ENCODE data around the gene GGA2.

The GGA2 gene

DNA sequence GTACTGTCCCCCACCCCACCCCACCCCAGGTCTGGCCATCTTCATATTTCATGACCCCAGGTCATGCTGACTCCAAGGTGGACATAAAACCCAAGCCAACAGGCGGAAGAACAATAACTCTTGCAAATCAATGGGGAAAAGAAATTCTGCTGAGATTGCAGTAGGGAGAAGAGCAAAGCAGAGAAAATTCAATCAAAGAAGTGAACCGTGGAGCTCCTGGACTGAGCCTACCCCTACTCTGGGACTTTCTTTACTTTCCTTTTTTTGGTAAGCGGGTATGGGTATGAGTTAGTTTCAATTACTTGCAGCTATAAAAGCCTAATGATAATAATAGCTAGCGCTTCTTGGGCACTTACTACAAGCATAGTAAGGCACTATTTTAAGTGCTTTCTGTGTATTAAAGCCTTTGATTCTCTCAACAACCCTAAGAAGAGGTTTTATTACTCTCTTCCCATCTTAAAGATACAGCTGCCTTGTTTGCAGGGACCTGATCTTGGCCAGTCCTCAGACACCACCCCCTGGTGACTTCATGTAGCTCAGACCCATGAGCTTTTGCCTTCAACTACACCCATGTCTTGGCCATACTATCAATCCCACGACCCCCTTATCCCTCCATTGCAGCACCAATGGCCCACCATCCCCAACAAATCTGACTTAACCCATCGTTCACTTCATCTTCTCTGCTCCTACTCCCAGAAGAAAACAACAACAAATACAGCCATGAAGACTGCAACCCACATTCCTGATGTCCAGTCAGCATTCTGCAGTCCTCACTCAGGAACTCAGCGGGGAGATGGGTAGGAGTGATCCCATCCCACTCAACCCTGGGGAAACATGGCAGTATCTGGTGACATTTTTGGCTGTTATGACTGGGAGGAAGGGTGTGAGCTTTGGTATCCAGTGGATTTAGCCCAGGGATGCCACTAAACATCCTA lies 4.4 kb downstream of the GGA2 start:
- Histone ChIP-seq H2BK5ac (ENCODE audit: low read depth, low read length, poor library complexity) (no peak overlapping the region), H4K12ac (ENCODE audit: low read depth, low read length) (no peak overlapping the region), H3K4me1 (ENCODE audit: control insufficient read depth in 1 of 2, insufficient read depth in 2 of 2, low read length in 2 of 2) (peaks cover 16 to 28% of the 10 kb centered on the region in 2 experiments), H3K23ac (ENCODE audit: low read length) (no peak overlapping the region), H3K36me3 (ENCODE audit: control insufficient read depth in 1 of 2, insufficient read depth in 2 of 2, low read length in 2 of 2) (no peaks in the 10 kb centered on the region), H3K79me1 (ENCODE audit: low read length) (peaks cover 8% of the 10 kb centered on the region), H3K14ac (ENCODE audit: low read length) (no peak overlapping the region), H3K4ac (ENCODE audit: low read depth, low read length) (no peak overlapping the region), H3K27ac (ENCODE audit: low read depth, low read length) (no peak overlapping the region), H2AFZ (ENCODE audit: insufficient read depth, low read length, poor library complexity) (no peak overlapping the region), H2BK120ac (ENCODE audit: insufficient read depth, low read length, poor library complexity) (no peak overlapping the region), H3K27me3 (ENCODE audit: insufficient read depth, low read length) (no peaks in the 10 kb centered on the region), H3K9ac (ENCODE audit: low read length) (no peak overlapping the region), H3K9me3 (ENCODE audit: insufficient read depth, low read depth, low read length) (no peaks in the 10 kb centered on the region), H3K79me2 (ENCODE audit: control insufficient read depth, insufficient read depth, low read length, poor library complexity) (peaks cover 16% of the 10 kb centered on the region), H2BK12ac (ENCODE audit: low read length) (no peak overlapping the region), H4K91ac (ENCODE audit: low read depth, low read length) (no peak overlapping the region), H3K18ac (ENCODE audit: low read length) (no peak overlapping the region), H2AK5ac (ENCODE audit: low read length) (no peak overlapping the region), H4K8ac (ENCODE audit: low read depth, low read length) (no peak overlapping the region), H3K4me3 (ENCODE audit: low read depth, low read length) (no peak overlapping the region), H3K4me2 (ENCODE audit: low read length) (no peak overlapping the region)
- no CpG with 5 or more reads among the region's 7 CpGs for WGBS (ENCODE audit: extremely low coverage, insufficient coverage, insufficient read length)
- DNase-seq = no peak

DNA sequence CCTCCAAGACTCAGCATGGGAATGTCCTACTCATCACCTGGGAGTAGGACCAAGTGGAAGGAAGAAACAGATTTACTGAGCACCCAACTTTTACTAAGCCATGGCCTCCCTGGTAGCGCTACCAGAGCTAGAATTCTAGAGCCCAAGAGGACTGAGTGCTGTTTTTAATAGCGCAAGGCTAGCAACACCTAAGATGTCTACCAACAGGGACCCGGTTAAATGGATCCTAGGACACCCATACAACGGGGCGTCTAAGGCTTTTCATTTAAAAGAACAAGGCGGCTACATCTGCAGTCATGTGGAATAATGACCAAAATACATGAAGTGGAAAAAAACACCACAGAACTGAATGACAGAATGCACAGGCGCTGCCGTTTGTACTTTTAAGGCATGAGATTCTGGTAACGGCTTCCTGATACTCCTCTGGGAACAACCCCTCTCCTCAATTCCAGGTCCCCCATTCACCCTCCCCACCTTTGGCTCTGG lies 5.1 kb downstream of the GGA2 start:
- Histone ChIP-seq H2BK12ac (ENCODE audit: low read length) (no peak overlapping the region), H3K4me1 (ENCODE audit: control insufficient read depth in 1 of 2, insufficient read depth in 2 of 2, low read length in 2 of 2) (peaks cover 13 to 25% of the 10 kb centered on the region in 2 experiments), H3K18ac (ENCODE audit: low read length) (no peak overlapping the region), H3K36me3 (ENCODE audit: control insufficient read depth in 1 of 2, insufficient read depth in 2 of 2, low read length in 2 of 2) (peaks cover 0 to 2% of the 10 kb centered on the region in 2 experiments), H3K9ac (ENCODE audit: low read length) (no peak overlapping the region), H2BK5ac (ENCODE audit: low read depth, low read length, poor library complexity) (no peak overlapping the region), H3K79me2 (ENCODE audit: control insufficient read depth, insufficient read depth, low read length, poor library complexity) (peaks cover 14% of the 10 kb centered on the region), H3K4me2 (ENCODE audit: low read length) (no peak overlapping the region), H3K14ac (ENCODE audit: low read length) (no peak overlapping the region), H3K27ac (ENCODE audit: low read depth, low read length) (no peak overlapping the region), H3K9me3 (ENCODE audit: insufficient read depth, low read depth, low read length) (no peaks in the 10 kb centered on the region), H4K91ac (ENCODE audit: low read depth, low read length) (no peak overlapping the region), H4K8ac (ENCODE audit: low read depth, low read length) (no peak overlapping the region), H3K23ac (ENCODE audit: low read length) (no peak overlapping the region), H3K79me1 (ENCODE audit: low read length) (peaks cover 5% of the 10 kb centered on the region), H2AFZ (ENCODE audit: insufficient read depth, low read length, poor library complexity) (no peak overlapping the region), H3K27me3 (ENCODE audit: insufficient read depth, low read length) (no peaks in the 10 kb centered on the region), H4K12ac (ENCODE audit: low read depth, low read length) (no peak overlapping the region), H2BK120ac (ENCODE audit: insufficient read depth, low read length, poor library complexity) (no peak overlapping the region), H2AK5ac (ENCODE audit: low read length) (no peak overlapping the region), H3K4ac (ENCODE audit: low read depth, low read length) (no peak overlapping the region), H3K4me3 (ENCODE audit: low read depth, low read length) (no peak overlapping the region)
- no CpG with 5 or more reads among the region's 9 CpGs for WGBS (ENCODE audit: extremely low coverage, insufficient coverage, insufficient read length)
- no peak for DNase-seq

DNA sequence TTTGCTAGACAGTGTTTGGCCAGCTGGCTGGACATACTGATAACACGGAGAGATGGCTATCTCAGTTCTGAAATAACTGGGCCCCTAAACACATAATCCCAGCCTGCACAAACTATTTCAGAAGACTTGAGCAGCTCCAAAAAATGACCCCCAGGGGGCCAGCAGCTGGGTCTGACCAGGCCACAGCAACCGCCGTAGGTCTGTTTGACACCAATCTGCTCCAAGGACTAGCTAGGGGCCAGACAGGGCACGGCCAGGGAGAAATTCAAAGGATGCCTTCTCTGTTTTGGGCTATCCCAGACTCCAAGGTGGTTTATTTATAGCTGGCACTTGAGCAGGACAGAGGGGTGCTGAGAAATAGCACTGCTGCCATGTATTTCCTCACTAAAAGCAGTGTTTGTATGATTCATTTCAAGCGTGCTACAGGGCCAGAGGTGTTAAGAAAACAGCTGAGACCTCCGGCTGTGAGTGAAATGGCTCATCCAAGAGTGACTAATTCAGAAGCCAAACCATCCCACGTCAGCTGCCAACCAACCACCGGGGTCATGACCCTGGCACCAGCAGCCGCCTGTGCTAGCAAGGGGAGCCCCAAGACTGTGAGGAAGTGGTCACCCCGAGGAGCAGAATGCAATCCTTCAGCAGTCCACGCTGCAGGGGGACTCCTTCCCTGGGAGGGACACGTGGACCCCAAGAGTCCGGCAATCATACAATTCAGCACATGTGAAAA lies 5.7 kb downstream of the GGA2 start:
- Histone ChIP-seq H2BK5ac (ENCODE audit: low read depth, low read length, poor library complexity) (no peak overlapping the region), H3K9ac (ENCODE audit: low read length) (no peak overlapping the region), H3K14ac (ENCODE audit: low read length) (no peak overlapping the region), H2AK5ac (ENCODE audit: low read length) (no peak overlapping the region), H3K79me1 (ENCODE audit: low read length) (no peaks in the 10 kb centered on the region), H2BK12ac (ENCODE audit: low read length) (no peak overlapping the region), H3K23ac (ENCODE audit: low read length) (no peak overlapping the region), H2BK120ac (ENCODE audit: insufficient read depth, low read length, poor library complexity) (no peak overlapping the region), H3K79me2 (ENCODE audit: control insufficient read depth, insufficient read depth, low read length, poor library complexity) (peaks cover 9% of the 10 kb centered on the region), H4K91ac (ENCODE audit: low read depth, low read length) (no peak overlapping the region), H3K27me3 (ENCODE audit: insufficient read depth, low read length) (no peaks in the 10 kb centered on the region), H2AFZ (ENCODE audit: insufficient read depth, low read length, poor library complexity) (no peak overlapping the region), H3K4me2 (ENCODE audit: low read length) (no peak overlapping the region), H3K36me3 (ENCODE audit: control insufficient read depth in 1 of 2, insufficient read depth in 2 of 2, low read length in 2 of 2) (peaks cover 0 to 3% of the 10 kb centered on the region in 2 experiments), H4K8ac (ENCODE audit: low read depth, low read length) (no peak overlapping the region), H3K4me1 (ENCODE audit: control insufficient read depth in 1 of 2, insufficient read depth in 2 of 2, low read length in 2 of 2) (peaks cover 13 to 25% of the 10 kb centered on the region in 2 experiments), H3K4me3 (ENCODE audit: low read depth, low read length) (no peak overlapping the region), H3K27ac (ENCODE audit: low read depth, low read length) (no peak overlapping the region), H3K9me3 (ENCODE audit: insufficient read depth, low read depth, low read length) (no peaks in the 10 kb centered on the region), H3K18ac (ENCODE audit: low read length) (no peak overlapping the region), H3K4ac (ENCODE audit: low read depth, low read length) (no peak overlapping the region), H4K12ac (ENCODE audit: low read depth, low read length) (no peak overlapping the region)
- DNase-seq = peak; percentile 85 to 86
- WGBS (ENCODE audit: extremely low coverage, insufficient coverage, insufficient read length) = no CpG with 5 or more reads among the region's 13 CpGs

DNA sequence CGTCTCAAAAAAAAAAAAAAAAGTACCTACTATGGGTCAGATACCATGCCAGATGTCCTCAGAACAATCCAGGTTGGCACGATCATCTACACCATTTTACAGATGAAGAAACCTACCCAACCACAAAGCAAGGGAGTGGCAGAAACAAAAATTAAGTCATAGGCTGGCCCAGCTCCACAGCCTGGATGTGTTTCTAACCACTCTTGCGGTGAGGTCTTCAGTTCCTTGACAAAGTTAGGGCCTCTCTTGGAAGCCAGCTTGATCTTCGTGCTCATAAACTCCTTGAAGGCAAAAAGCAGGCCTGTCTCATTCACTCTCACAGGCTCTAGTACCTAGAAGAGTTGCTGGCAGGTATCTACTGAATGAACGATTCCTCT lies 6.2 kb downstream of the GGA2 start:
- Histone ChIP-seq H3K9me3 (ENCODE audit: insufficient read depth, low read depth, low read length) (no peaks in the 10 kb centered on the region), H3K14ac (ENCODE audit: low read length) (no peak overlapping the region), H2AK5ac (ENCODE audit: low read length) (no peak overlapping the region), H2BK12ac (ENCODE audit: low read length) (no peak overlapping the region), H3K23ac (ENCODE audit: low read length) (no peak overlapping the region), H3K36me3 (ENCODE audit: control insufficient read depth in 1 of 2, insufficient read depth in 2 of 2, low read length in 2 of 2) (peaks cover 0 to 3% of the 10 kb centered on the region in 2 experiments), H3K27me3 (ENCODE audit: insufficient read depth, low read length) (no peaks in the 10 kb centered on the region), H3K4me2 (ENCODE audit: low read length) (no peak overlapping the region), H3K79me1 (ENCODE audit: low read length) (no peaks in the 10 kb centered on the region), H4K8ac (ENCODE audit: low read depth, low read length) (no peak overlapping the region), H2BK120ac (ENCODE audit: insufficient read depth, low read length, poor library complexity) (no peak overlapping the region), H2BK5ac (ENCODE audit: low read depth, low read length, poor library complexity) (no peak overlapping the region), H3K79me2 (ENCODE audit: control insufficient read depth, insufficient read depth, low read length, poor library complexity) (peaks cover 6% of the 10 kb centered on the region), H4K91ac (ENCODE audit: low read depth, low read length) (no peak overlapping the region), H3K4me3 (ENCODE audit: low read depth, low read length) (no peak overlapping the region), H3K4me1 (ENCODE audit: control insufficient read depth in 1 of 2, insufficient read depth in 2 of 2, low read length in 2 of 2) (peaks cover 13 to 22% of the 10 kb centered on the region in 2 experiments), H3K27ac (ENCODE audit: low read depth, low read length) (no peak overlapping the region), H3K4ac (ENCODE audit: low read depth, low read length) (no peak overlapping the region), H2AFZ (ENCODE audit: insufficient read depth, low read length, poor library complexity) (no peak overlapping the region), H3K9ac (ENCODE audit: low read length) (no peak overlapping the region), H3K18ac (ENCODE audit: low read length) (no peak overlapping the region), H4K12ac (ENCODE audit: low read depth, low read length) (no peak overlapping the region)
- no CpG with 5 or more reads among the region's 5 CpGs for WGBS (ENCODE audit: extremely low coverage, insufficient coverage, insufficient read length)
- no peak for DNase-seq
